Measurements from ENCODE around the gene LILRB2.

DNA sequence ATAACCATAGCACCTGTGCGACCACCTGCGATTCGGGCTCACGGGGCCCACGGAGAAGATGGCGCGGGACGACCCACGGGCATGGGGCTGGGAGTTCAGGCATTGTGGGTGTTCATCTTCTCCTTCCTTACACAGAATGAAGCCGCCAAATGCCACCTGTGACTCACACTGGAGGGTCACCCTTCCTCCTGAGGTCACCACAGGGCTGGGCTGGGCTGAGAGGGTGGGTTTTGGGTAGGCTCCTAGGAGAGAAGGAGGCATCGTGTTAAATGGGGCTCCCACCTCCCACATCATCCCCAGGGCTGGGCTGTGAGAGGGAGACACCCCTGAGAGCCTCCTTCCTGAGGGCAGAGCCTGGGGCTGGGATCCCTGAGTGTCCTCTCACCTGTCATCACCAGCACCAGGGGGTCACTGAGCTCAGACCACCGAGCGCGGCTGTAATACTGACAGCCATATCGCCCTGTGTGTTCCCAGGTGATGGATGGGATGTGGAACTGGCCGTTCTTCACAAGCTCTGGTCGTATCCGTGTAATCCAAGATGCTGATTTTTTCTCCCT, 1.4 kb downstream of the LILRB2 start:
- TF ChIP-seq, protein P1, sequence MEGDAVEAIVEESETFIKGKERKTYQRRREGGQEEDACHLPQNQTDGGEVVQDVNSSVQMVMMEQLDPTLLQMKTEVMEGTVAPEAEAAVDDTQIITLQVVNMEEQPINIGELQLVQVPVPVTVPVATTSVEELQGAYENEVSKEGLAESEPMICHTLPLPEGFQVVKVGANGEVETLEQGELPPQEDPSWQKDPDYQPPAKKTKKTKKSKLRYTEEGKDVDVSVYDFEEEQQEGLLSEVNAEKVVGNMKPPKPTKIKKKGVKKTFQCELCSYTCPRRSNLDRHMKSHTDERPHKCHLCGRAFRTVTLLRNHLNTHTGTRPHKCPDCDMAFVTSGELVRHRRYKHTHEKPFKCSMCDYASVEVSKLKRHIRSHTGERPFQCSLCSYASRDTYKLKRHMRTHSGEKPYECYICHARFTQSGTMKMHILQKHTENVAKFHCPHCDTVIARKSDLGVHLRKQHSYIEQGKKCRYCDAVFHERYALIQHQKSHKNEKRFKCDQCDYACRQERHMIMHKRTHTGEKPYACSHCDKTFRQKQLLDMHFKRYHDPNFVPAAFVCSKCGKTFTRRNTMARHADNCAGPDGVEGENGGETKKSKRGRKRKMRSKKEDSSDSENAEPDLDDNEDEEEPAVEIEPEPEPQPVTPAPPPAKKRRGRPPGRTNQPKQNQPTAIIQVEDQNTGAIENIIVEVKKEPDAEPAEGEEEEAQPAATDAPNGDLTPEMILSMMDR (IDR thresholded peaks at IDR 0.05), result no peak
- TF ChIP-seq POLR2A (IDR thresholded peaks at IDR 0.05) (no peak), POLR2AphosphoS5 (IDR thresholded peaks at IDR 0.05) (no peak), EP300 (IDR thresholded peaks at IDR 0.05) (no peak)

All from gastroesophageal sphincter (tissue), 3 donors.